ENCODE measurements around the gene PAH. TPM values are rescaled to one million over a fixed set of nuclear protein-coding genes. Genes with fewer than 3 reads are reported as not detected.

Gene PAH
- total and polyA plus RNA-seq, 2 of the 8 experiments (the other 6 are each of a cell fraction or from before 2014, with no cell fraction given): 3.9 to 9.0 TPM

GRCh38 chr12:102880783-102881182 is 36.3 kb downstream of the PAH start:
- H2BK20ac ChIP-seq (ENCODE audit: low read length): no peak overlapping the region
- no peak overlapping the region for H3K14ac ChIP-seq (ENCODE audit: insufficient read length)
- no peak overlapping the region for H4K5ac ChIP-seq (ENCODE audit: insufficient read length, low read depth, low read length)
- no peak overlapping the region for H4K91ac ChIP-seq (replicated peaks; ENCODE audit: insufficient read length, low read length)
- DNase-seq (ENCODE audit: low read depth in 1 of 2, low spot score in 2 of 2) (no peak), FAIRE-seq (no peak)
- H3K4me3 ChIP-seq (ENCODE audit: extremely low read depth in 1 of 4, insufficient read depth in 2 of 4, low read depth in 3 of 4, low read length in 4 of 4): no peak overlapping the region
- no peaks in the 10 kb centered on the region for H4K20me1 ChIP-seq (replicated peaks in 1 of 2; ENCODE audit: control insufficient read depth in 1 of 2, insufficient read depth in 2 of 2, low read length in 2 of 2)
- no peak overlapping the region for H2BK5ac ChIP-seq (ENCODE audit: low read depth, low read length)
- H2BK15ac ChIP-seq (ENCODE audit: low read length): no peak overlapping the region
- TF ChIP-seq EP300 (IDR thresholded peaks at IDR 0.05; ENCODE audit: borderline replicate concordance in 1 of 2, low read depth in 2 of 2, low read length in 2 of 2) (no peak), ASH2L (IDR thresholded peaks at IDR 0.05; ENCODE audit: low read length) (no peak), GABPA (IDR thresholded peaks at IDR 0.05; ENCODE audit: borderline replicate concordance, insufficient read depth, low read length) (no peak), NANOG (IDR thresholded peaks at IDR 0.05; ENCODE audit: insufficient read depth, low read depth, low read length, poor library complexity, severe bottlenecking) (no peak), TBP (IDR thresholded peaks at IDR 0.05; ENCODE audit: low read depth, low read length) (no peak), SP2 (IDR thresholded peaks at IDR 0.05; ENCODE audit: low read length) (no peak), MAFK (IDR thresholded peaks at IDR 0.05; ENCODE audit: low read depth, low read length) (no peak)
- ChIA-PET POLR2A (ENCODE audit: partially characterized antibody) (no interaction called here), CTCF (ENCODE audit: partially characterized antibody) (no interaction called here)
- no peaks in the 10 kb centered on the region for H3K27me3 ChIP-seq (replicated peaks in 1 of 4; ENCODE audit: control insufficient read depth in 3 of 4, extremely low read depth in 1 of 4, insufficient read depth in 3 of 4, low read length in 3 of 4)
- H3K56ac ChIP-seq (replicated peaks; ENCODE audit: insufficient read length, low read depth, low read length): no peak overlapping the region
- peaks cover 0 to 3% (median 0%) of the 10 kb centered on the region in 4 experiments; a peak in 2 of 7 replicates for H3K4me1 ChIP-seq (replicated peaks in 1 of 4; ENCODE audit: control insufficient read depth in 3 of 4, insufficient read depth in 4 of 4, low read length in 3 of 4)
- H3K4me2 ChIP-seq (ENCODE audit: insufficient read depth in 1 of 2, low read depth in 2 of 2, low read length in 2 of 2): no peak overlapping the region
- H3K27ac ChIP-seq (ENCODE audit: low read depth, low read length): no peak overlapping the region
- H2AFZ ChIP-seq (ENCODE audit: low read length): no peak overlapping the region
- no peaks in the 10 kb centered on the region for H3K9me3 ChIP-seq (ENCODE audit: insufficient read depth in 2 of 2, low read depth in 1 of 2, low read length in 1 of 2)
- no peaks in the 10 kb centered on the region for H3K23me2 ChIP-seq (ENCODE audit: low read depth, low read length)
- H3K9ac ChIP-seq (replicated peaks in 1 of 4; ENCODE audit: extremely low read depth in 1 of 4, low read depth in 3 of 4, low read length in 3 of 4): no peak overlapping the region
- H3K18ac ChIP-seq (ENCODE audit: extremely low read depth, low read length): no peak overlapping the region
- H3K79me1 ChIP-seq (ENCODE audit: low read depth, low read length): no peaks in the 10 kb centered on the region
- H4K8ac ChIP-seq (ENCODE audit: extremely low read depth, insufficient read depth, low read length): no peak overlapping the region
- H2BK12ac ChIP-seq (ENCODE audit: low read depth, low read length): no peak overlapping the region
- no peak overlapping the region for H2AK5ac ChIP-seq (ENCODE audit: low read depth, low read length)
- no peak overlapping the region for H3K23ac ChIP-seq (ENCODE audit: insufficient read length)
- H3K4ac ChIP-seq (replicated peaks; ENCODE audit: insufficient read length, low read depth, low read length): no peak overlapping the region
- no peaks in the 10 kb centered on the region for H3K36me3 ChIP-seq (ENCODE audit: control insufficient read depth in 2 of 4, insufficient read depth in 4 of 4, low read length in 3 of 4)
- H2BK120ac ChIP-seq (replicated peaks; ENCODE audit: low read depth, low read length): no peak overlapping the region
- 89% methylated on average over 5 of the region's 5 CpGs; no CpG with 5 or more reads in 1 of the 2 experiments for WGBS, 2 experiments (ENCODE audit: extremely low coverage in 1 of 2, insufficient coverage in 1 of 2, insufficient read length in 1 of 2, insufficient replicate concordance in 2 of 2, low coverage in 1 of 2, low lambda C conversion rate in 2 of 2, missing lambda C conversion rate in 1 of 2)
- H3K79me2 ChIP-seq (ENCODE audit: control insufficient read depth in 1 of 2, insufficient read depth in 2 of 2, low read length in 2 of 2): no peaks in the 10 kb centered on the region

All from H1 (cell line).